K562 (cell line): Measurements from ENCODE around the gene OR9Q2. TPM values are rescaled to one million over a fixed set of nuclear protein-coding genes. Genes with fewer than 3 reads are reported as not detected.
A peak's percentile ranks its signal among the peaks of the same experiment; 100 is the strongest.

ENCODE experiments used
- ATAC-seq: fragments of 200-7000 bp; cut with Tn5 transposase; 3 replicates; pipeline ENCODE4 v1.9.1; 2020; ENCODE audit warnings: moderate library complexity
- BruUV-seq: library from RNA; stranded (reverse); fragments of 400-500 nt; replicated peaks from 2 replicates; lab custom pipeline; 2021; lab: Mats Ljungman, UMichigan
- CTCF ChIA-PET: fragments of 300-600 bp; formaldehyde crosslinking; extraction: SDS; loops from one replicate; lab custom pipeline; 2021; ENCODE audit warnings: low intra/inter-chr PET ratio; lab: Yijun Ruan, JAX
- POLR2A ChIA-PET: fragments of 300-600, 350-650 bp; sonication (Branson Sonifier 250); formaldehyde crosslinking; extraction: SDS; loops from one replicate; lab custom pipeline; 2021; ENCODE audit warnings: antibody characterized with exemption, inconsistent platforms; lab: Yijun Ruan, JAX
- DNase-seq, 4 experiments: peaks; one replicate each; pipeline versions ENCODE4 v3.0.0 to v3.0.0-alpha.2; 2011 to 2018; ENCODE audit warnings: low spot score in 3 of 4, mixed read lengths in 3 of 4; ENCODE audit errors: extremely low read depth in 1 of 4
- FAIRE-seq: peaks from 2 replicates; lab custom pipeline; 2011; peaks lifted over from hg19 to GRCh38; lab: Jason Lieb, UNC
- H2AFZ ChIP-seq: 2 replicates; pipeline ENCODE4 v1.6.0; 2011; ENCODE audit warnings: low read depth, low read length, control low read depth, inconsistent platforms
- H3K27ac ChIP-seq: fragments of 200-600 bp; 3 replicates; pipeline ENCODE4 v1.8.0; 2011; ENCODE audit warnings: low read depth, mild to moderate bottlenecking, control low read depth, inconsistent platforms, low read length, moderate library complexity, mixed read lengths; ENCODE audit errors: extremely low read depth
- H3K27me3 ChIP-seq, 2 experiments: fragments of 300-600 bp in 1 of 2; 2 replicates in 1 of 2; 3 replicates in 1 of 2; pipeline versions ENCODE4 v1.6.0 to v1.8.0; 2011; ENCODE audit warnings: inconsistent platforms in 2 of 2, low read length in 2 of 2, mild to moderate bottlenecking in 1 of 2, mixed read lengths in 1 of 2, moderate library complexity in 1 of 2; ENCODE audit not compliant: control insufficient read depth in 2 of 2, insufficient read depth in 2 of 2
- H3K36me3 ChIP-seq: fragments of 300-600 bp; 3 replicates; pipeline ENCODE4 v1.8.0; 2011; ENCODE audit warnings: mild to moderate bottlenecking, low read length, inconsistent platforms; ENCODE audit not compliant: control insufficient read depth, insufficient read depth
- H3K4me1 ChIP-seq, 2 experiments: fragments of 200-600 bp in 1 of 2; replicated peaks in 1 of 2; 2 replicates in 1 of 2; 3 replicates in 1 of 2; pipeline versions ENCODE4 v1.5.1 to v1.8.0; 2011; ENCODE audit warnings: inconsistent platforms in 2 of 2, low read length in 2 of 2, mild to moderate bottlenecking in 1 of 2, mixed read lengths in 1 of 2, moderate library complexity in 1 of 2; ENCODE audit not compliant: control insufficient read depth in 2 of 2, insufficient read depth in 2 of 2
- H3K4me2 ChIP-seq: 2 replicates; pipeline ENCODE4 v1.6.1; 2011; ENCODE audit warnings: low read length, control low read depth, inconsistent platforms, mixed read lengths; ENCODE audit not compliant: insufficient read depth
- H3K4me3 ChIP-seq: fragments of 200-600 bp; sonication (generic), shearing (Covaris generic); 2 replicates; pipeline ENCODE4 v1.5.1; 2016; ENCODE audit warnings: control low read depth, inconsistent platforms
- H3K79me2 ChIP-seq: fragments of 200-600 bp; 3 replicates; pipeline ENCODE4 v1.8.0; 2011; ENCODE audit warnings: low read length, inconsistent platforms; ENCODE audit not compliant: control insufficient read depth, insufficient read depth
- H3K9ac ChIP-seq, 2 experiments: 2 replicates each; pipeline versions ENCODE4 v1.6.0 to v1.6.1; 2011; ENCODE audit warnings: low read depth in 2 of 2, low read length in 2 of 2, control low read depth in 1 of 2, inconsistent platforms in 1 of 2, mild to moderate bottlenecking in 1 of 2, mixed read lengths in 1 of 2; ENCODE audit not compliant: insufficient read depth in 1 of 2
- H3K9me1 ChIP-seq: one replicate; pipeline ENCODE4 v1.6.0; 2011; ENCODE audit warnings: inconsistent platforms, mild to moderate bottlenecking, low read length, moderate library complexity; ENCODE audit not compliant: control insufficient read depth, insufficient read depth
- H3K9me3 ChIP-seq: replicated peaks from 2 replicates; pipeline ENCODE4 v1.5.1; 2011; ENCODE audit warnings: low read depth, low read length, inconsistent platforms; ENCODE audit not compliant: control insufficient read depth, insufficient read depth
- H4K20me1 ChIP-seq: replicated peaks from 2 replicates; pipeline ENCODE4 v1.6.1; 2011; ENCODE audit warnings: low read length, inconsistent platforms, mixed read lengths; ENCODE audit not compliant: control insufficient read depth, insufficient read depth
- BCLAF1 ChIP-seq, 2 experiments: fragments of 450-650 bp in 1 of 2; IDR thresholded peaks; 2 replicates each; pipeline ENCODE4 v1.6.1; 2011 to 2017; ENCODE audit warnings: low read depth in 2 of 2, antibody characterized with exemption in 1 of 2, borderline replicate concordance in 1 of 2, low read length in 1 of 2, mild to moderate bottlenecking in 1 of 2, mixed read lengths in 1 of 2; ENCODE audit not compliant: control insufficient read depth in 1 of 2
- GATAD2A ChIP-seq: fragments of 450-650 bp; IDR thresholded peaks from 2 replicates; pipeline ENCODE4 v1.6.1; 2017
- JUNB ChIP-seq: fragments of 450-650 bp; formaldehyde crosslinking; conservative IDR thresholded peaks from 2 replicates; pipeline ENCODE4 v1.4.0; 2020; ENCODE audit warnings: mild to moderate bottlenecking
- KLF13 ChIP-seq: fragments of 450-650 bp; IDR thresholded peaks from 2 replicates; pipeline ENCODE4 v1.6.1; 2016; ENCODE audit warnings: missing genetic modification characterization, low read depth, mild to moderate bottlenecking, missing compliant biosample characterization, moderate library complexity, borderline replicate concordance
- RNF219 ChIP-seq: fragments of 250-450 bp; sonication (Bioruptor Pico); IDR thresholded peaks from 2 replicates; pipeline ENCODE4 v1.5.0; 2022; ENCODE audit warnings: mild to moderate bottlenecking
- SMARCE1 ChIP-seq: fragments of 450-650 bp; IDR thresholded peaks from 2 replicates; pipeline ENCODE4 v1.7.1; 2016; ENCODE audit warnings: mild to moderate bottlenecking
- SNRNP70 ChIP-seq: fragments of 200-400 bp; formaldehyde crosslinking; optimal IDR thresholded peaks from 2 replicates; pipeline ENCODE3; 2017; ENCODE audit warnings: low read depth, low read length
- STAT5A ChIP-seq: IDR thresholded peaks from 2 replicates; pipeline ENCODE4 v1.6.1; 2012; ENCODE audit warnings: low read length, inconsistent platforms, borderline replicate concordance
- UBTF ChIP-seq, 2 experiments: IDR thresholded peaks; 2 replicates each; pipeline ENCODE4 v1.6.1; 2012; ENCODE audit warnings: improper control_type of control experiment in 2 of 2, low read depth in 2 of 2, low read length in 2 of 2, borderline replicate concordance in 1 of 2
- ZNF696 ChIP-seq: fragments of 250-450 bp; sonication (Bioruptor Pico); conservative IDR thresholded peaks from 2 replicates; pipeline ENCODE4 v1.4.0; 2020; ENCODE audit warnings: mild to moderate bottlenecking, moderate library complexity
- ZNF77 ChIP-seq: fragments of 250-450 bp; sonication (Bioruptor Pico); IDR thresholded peaks from 2 replicates; pipeline ENCODE4 v1.5.0; 2020
- WGBS: fragments of 100-300 bp; shearing (Covaris generic); methylation state at CpG from one replicate; pipeline ENCODE4 v1.1.6; 2016; ENCODE audit warnings: low coverage, mixed read lengths; ENCODE audit not compliant: insufficient coverage; ENCODE audit errors: missing lambda C conversion rate; 5-methylcytosine and 5-hydroxymethylcytosine counted together
- in situ Hi-C: fragments of 300-500 bp; cut with MboI; formaldehyde crosslinking; loops from 4 replicates; pipeline ENCODE4 v1.15.0; 2018; ENCODE audit warnings: inconsistent platforms, mixed read lengths
- intact Hi-C: fragments of 100-400 bp; cut with micrococcal nuclease; formaldehyde crosslinking; loops from 2 replicates; pipeline ENCODE4 v1.14.2; 2022
- polyA plus RNA-seq, 8 experiments: library from polyadenylated mRNA; depleted of rRNA in 4 of 8; stranded (reverse) in 5 of 8; unstranded in 3 of 8; fragments of >200 nt; fragmentation: Nextera tagmentation in 2 of 8; fragmentation: Illumina TruSeq in 1 of 8; extraction: Ambion mirVana in 2 of 8; extraction: Trizol in 1 of 8; gene quantifications; 2 replicates each; pipeline versions ENCODE4 v1.2.1 to v1.2.3, GENCODE V29; 2011 to 2014; ENCODE audit warnings: inconsistent platforms in 1 of 8, missing spikeins in 1 of 8
- total RNA-seq, 7 experiments: library from RNA; depleted of rRNA in 6 of 7; stranded (reverse); fragments of >200 nt in 6 of 7; fragmentation: Illumina TruSeq in 2 of 7; extraction: Trizol in 2 of 7; gene quantifications; 2 replicates each; pipeline versions ENCODE4 v1.2.1 to v1.2.3, GENCODE V29; 2011 to 2021; ENCODE audit warnings: low replicate concordance in 1 of 7

The OR9Q2 gene
- total and polyA plus RNA-seq, 9 of the 15 experiments (the other 6 are each of a cell fraction or from before 2014, with no cell fraction given): not detected

- TF ChIP-seq KLF13 (tag) (no peak), ZNF77 (CRISPR knock-in tag) (no peak), SNRNP70 (no peak), JUNB (CRISPR knock-in tag) (no peak), BCLAF1 (IDR thresholded peaks at IDR 0.05; ENCODE audit: borderline replicate concordance in 1 of 2, control insufficient read depth in 1 of 2, low read depth in 2 of 2, low read length in 1 of 2) (no peak), STAT5A (no peak), SMARCE1 (no peak)
These were observed 33.9 kb downstream of the OR9Q2 start (continued) for GRCh38 chr11:58222721-58223120.

GRCh38 chr11:58227956-58228615 lies 39.2 kb downstream of the OR9Q2 start:
- Histone ChIP-seq H3K4me1 (0 out of 5 replicates have a peak, but pooled peaks cover 0 to 5% of the 10 kb centered on the region in 2 experiments), H3K4me3 (no peak overlapping the region), H3K79me2 (no peaks in the 10 kb centered on the region), H3K9me1 (no peaks in the 10 kb centered on the region), H3K9me3 (no peaks in the 10 kb centered on the region), H4K20me1 (no peaks in the 10 kb centered on the region), H3K27ac (no peak overlapping the region), H3K4me2 (no peak overlapping the region; the same call in 1 of the 2 replicates), H3K9ac (no peak overlapping the region), H3K36me3 (no peaks in the 10 kb centered on the region), H3K27me3 (peaks cover 0 to 10% of the 10 kb centered on the region in 2 experiments; a peak in 2 of 5 replicates), H2AFZ (no peak overlapping the region)
- 4% methylated on average over 30 of the region's 32 CpGs for WGBS
- intact Hi-C loops (no loop called here), in situ Hi-C loops (no loop called here)
- peak in 1 of 4 experiments; percentile 6 for DNase-seq
- no TSS peak for BruUV-seq
- POLR2A ChIA-PET: no interaction called here
- peak; percentile 67 for ATAC-seq
- CTCF ChIA-PET: no interaction called here
- FAIRE-seq: no peak
- TF ChIP-seq UBTF (IDR thresholded peaks at IDR 0.05; ENCODE audit: borderline replicate concordance in 1 of 2, low read depth in 2 of 2, low read length in 2 of 2): no peak
- no peak for TF ChIP-seq GATAD2A
- TF ChIP-seq RNF219 (CRISPR knock-in tag): no peak
- TF ChIP-seq ZNF696: no peak
